A549 (cell line): Measurements from ENCODE around the gene BEST4.

Source experiments
- CEBPB ChIP-seq, 2 experiments: fragments of >200 bp in 1 of 2; sonication (Bioruptor Twin) in 1 of 2; formaldehyde crosslinking in 1 of 2; IDR thresholded peaks; 2 replicates each; pipeline ENCODE4 v1.6.1; 2012 to 2016
- E2F6 ChIP-seq: IDR thresholded peaks from 2 replicates; pipeline ENCODE4 v1.6.1; 2012; ENCODE audit warnings: low read depth, borderline replicate concordance
- FOSL2 ChIP-seq, 2 experiments: fragments of 450-650 bp in 1 of 2; fragments of >200 bp in 1 of 2; sonication (Bioruptor Twin) in 1 of 2; formaldehyde crosslinking; IDR thresholded peaks; 2 replicates each; pipeline versions ENCODE4 v1.5.0 to v1.6.1; 2016 to 2020; ENCODE audit warnings: mild to moderate bottlenecking in 1 of 2, moderate library complexity in 1 of 2
- HOXB5 ChIP-seq: fragments of 250-450 bp; sonication (Bioruptor Pico); IDR thresholded peaks from 2 replicates; pipeline ENCODE4 v1.5.0; 2020; ENCODE audit warnings: mild to moderate bottlenecking, moderate library complexity
- POLR2A ChIP-seq: IDR thresholded peaks from 2 replicates; pipeline ENCODE4 v1.6.1; 2012; ENCODE audit warnings: mild to moderate bottlenecking, low read length
- RNF2 ChIP-seq: fragments of 200-600 bp; sonication (generic); IDR thresholded peaks from 2 replicates; pipeline ENCODE4 v1.6.1; 2016; ENCODE audit warnings: low read depth, mild to moderate bottlenecking, antibody characterized with exemption, moderate library complexity, borderline replicate concordance
- TF ChIP-seq, protein P1 (sequence below): fragments of >200 bp; sonication (Bioruptor Twin); formaldehyde crosslinking; IDR thresholded peaks from 3 replicates; pipeline ENCODE4 v1.5.1; 2016

- TF ChIP-seq HOXB5 (no peak), POLR2A (no peak), CEBPB (IDR thresholded peaks at IDR 0.05) (no peak), FOSL2 (IDR thresholded peaks at IDR 0.05) (no peak), FOSL2 (CRISPR knock-in tag; IDR thresholded peaks at IDR 0.05) (no peak), RNF2 (no peak), E2F6 (no peak)
- TF ChIP-seq, protein P1, sequence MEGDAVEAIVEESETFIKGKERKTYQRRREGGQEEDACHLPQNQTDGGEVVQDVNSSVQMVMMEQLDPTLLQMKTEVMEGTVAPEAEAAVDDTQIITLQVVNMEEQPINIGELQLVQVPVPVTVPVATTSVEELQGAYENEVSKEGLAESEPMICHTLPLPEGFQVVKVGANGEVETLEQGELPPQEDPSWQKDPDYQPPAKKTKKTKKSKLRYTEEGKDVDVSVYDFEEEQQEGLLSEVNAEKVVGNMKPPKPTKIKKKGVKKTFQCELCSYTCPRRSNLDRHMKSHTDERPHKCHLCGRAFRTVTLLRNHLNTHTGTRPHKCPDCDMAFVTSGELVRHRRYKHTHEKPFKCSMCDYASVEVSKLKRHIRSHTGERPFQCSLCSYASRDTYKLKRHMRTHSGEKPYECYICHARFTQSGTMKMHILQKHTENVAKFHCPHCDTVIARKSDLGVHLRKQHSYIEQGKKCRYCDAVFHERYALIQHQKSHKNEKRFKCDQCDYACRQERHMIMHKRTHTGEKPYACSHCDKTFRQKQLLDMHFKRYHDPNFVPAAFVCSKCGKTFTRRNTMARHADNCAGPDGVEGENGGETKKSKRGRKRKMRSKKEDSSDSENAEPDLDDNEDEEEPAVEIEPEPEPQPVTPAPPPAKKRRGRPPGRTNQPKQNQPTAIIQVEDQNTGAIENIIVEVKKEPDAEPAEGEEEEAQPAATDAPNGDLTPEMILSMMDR, result no peak
Observed at GRCh38 chr1:44783697-44784093, 4.3 kb downstream of the BEST4 start.
